Fibroblast of skin of abdomen (primary cell): ENCODE results near the gene CBLIF.
"Not testable (repeated sequence)": the region's sequence is repeated elsewhere in the genome, so short reads cannot be mapped to it uniquely, and the experiment has no call there.

Experiments
- DNase-seq: peaks from one replicate; pipeline ENCODE4 v3.0.0-alpha.2; 2013

The CBLIF gene

GRCh38 chr11:59846556-59846955, 1.3 kb upstream of the CBLIF start:
- DNase-seq, result no peak

GRCh38 chr11:59842316-59842715, 3.0 kb downstream of the CBLIF start:
- no peak for DNase-seq

GRCh38 chr11:59841514-59841913, 3.8 kb downstream of the CBLIF start:
- DNase-seq, result no peak

GRCh38 chr11:59839615-59840014, 5.7 kb downstream of the CBLIF start:
- DNase-seq, result no peak

- DNase-seq, result no peak
Measured at GRCh38 chr11:59833602-59834001, 11.7 kb downstream of the CBLIF start.

- no peak for DNase-seq
Measured at GRCh38 chr11:59829358-59829757, 15.9 kb downstream of the CBLIF start.

GRCh38 chr11:59822989-59823566, 22.2 kb downstream of the CBLIF start:
- DNase-seq, result peak; percentile 25

- no peak for DNase-seq
Measured at GRCh38 chr11:59818572-59818971, 26.7 kb downstream of the CBLIF start.

GRCh38 chr11:59816434-59816833, 28.9 kb downstream of the CBLIF start:
- DNase-seq, result not testable (repeated sequence)

- DNase-seq, result no peak
Measured at GRCh38 chr11:59815754-59816153, 29.5 kb downstream of the CBLIF start.

GRCh38 chr11:59814021-59814420, 31.3 kb downstream of the CBLIF start:
- no peak for DNase-seq

GRCh38 chr11:59813364-59813763, 31.9 kb downstream of the CBLIF start:
- no peak for DNase-seq

- no peak for DNase-seq
Measured at GRCh38 chr11:59812220-59812619, 33.1 kb downstream of the CBLIF start.

- no peak for DNase-seq
Measured at GRCh38 chr11:59810911-59811259, 34.4 kb downstream of the CBLIF start.

- peak; percentile 87 for DNase-seq
Measured at GRCh38 chr11:59810189-59810910, 34.9 kb downstream of the CBLIF start, which contains the start of gene MRPL16. TSS of gene MRPL16 (minus strand) at chr11:59810778. CDS start at chr11:59810658, 120 bp downstream.

- DNase-seq, result no peak
Measured at GRCh38 chr11:59807047-59807610, 38.2 kb downstream of the CBLIF start.

- no peak for DNase-seq
Measured at GRCh38 chr11:59804061-59804460, 41.2 kb downstream of the CBLIF start.

GRCh38 chr11:59802639-59803176, 42.6 kb downstream of the CBLIF start:
- DNase-seq, result peak; percentile 43

- no peak for DNase-seq
Measured at GRCh38 chr11:59801981-59802638, 43.2 kb downstream of the CBLIF start.

GRCh38 chr11:59801160-59801706, 44.1 kb downstream of the CBLIF start:
- DNase-seq, result no peak

- DNase-seq, result no peak
Measured at GRCh38 chr11:59800390-59801025, 44.8 kb downstream of the CBLIF start.

- no peak for DNase-seq
Measured at GRCh38 chr11:59794417-59794816, 50.9 kb downstream of the CBLIF start.
